Activated CD8-positive, alpha-beta memory T cell treated with anti-CD3 and anti-CD28 coated beads, Interleukin-2, amount 50 U/mL, for 1 hour (primary cell): ENCODE measurements around the gene EFCAB6.
A peak's percentile ranks its signal among the peaks of the same experiment; 100 is the strongest.

Experiments used
- DNase-seq: peaks from one replicate; pipeline ENCODE4 v3.0.0-alpha.2; 2020; ENCODE audit errors: extremely low read depth

The EFCAB6 gene, protein sequence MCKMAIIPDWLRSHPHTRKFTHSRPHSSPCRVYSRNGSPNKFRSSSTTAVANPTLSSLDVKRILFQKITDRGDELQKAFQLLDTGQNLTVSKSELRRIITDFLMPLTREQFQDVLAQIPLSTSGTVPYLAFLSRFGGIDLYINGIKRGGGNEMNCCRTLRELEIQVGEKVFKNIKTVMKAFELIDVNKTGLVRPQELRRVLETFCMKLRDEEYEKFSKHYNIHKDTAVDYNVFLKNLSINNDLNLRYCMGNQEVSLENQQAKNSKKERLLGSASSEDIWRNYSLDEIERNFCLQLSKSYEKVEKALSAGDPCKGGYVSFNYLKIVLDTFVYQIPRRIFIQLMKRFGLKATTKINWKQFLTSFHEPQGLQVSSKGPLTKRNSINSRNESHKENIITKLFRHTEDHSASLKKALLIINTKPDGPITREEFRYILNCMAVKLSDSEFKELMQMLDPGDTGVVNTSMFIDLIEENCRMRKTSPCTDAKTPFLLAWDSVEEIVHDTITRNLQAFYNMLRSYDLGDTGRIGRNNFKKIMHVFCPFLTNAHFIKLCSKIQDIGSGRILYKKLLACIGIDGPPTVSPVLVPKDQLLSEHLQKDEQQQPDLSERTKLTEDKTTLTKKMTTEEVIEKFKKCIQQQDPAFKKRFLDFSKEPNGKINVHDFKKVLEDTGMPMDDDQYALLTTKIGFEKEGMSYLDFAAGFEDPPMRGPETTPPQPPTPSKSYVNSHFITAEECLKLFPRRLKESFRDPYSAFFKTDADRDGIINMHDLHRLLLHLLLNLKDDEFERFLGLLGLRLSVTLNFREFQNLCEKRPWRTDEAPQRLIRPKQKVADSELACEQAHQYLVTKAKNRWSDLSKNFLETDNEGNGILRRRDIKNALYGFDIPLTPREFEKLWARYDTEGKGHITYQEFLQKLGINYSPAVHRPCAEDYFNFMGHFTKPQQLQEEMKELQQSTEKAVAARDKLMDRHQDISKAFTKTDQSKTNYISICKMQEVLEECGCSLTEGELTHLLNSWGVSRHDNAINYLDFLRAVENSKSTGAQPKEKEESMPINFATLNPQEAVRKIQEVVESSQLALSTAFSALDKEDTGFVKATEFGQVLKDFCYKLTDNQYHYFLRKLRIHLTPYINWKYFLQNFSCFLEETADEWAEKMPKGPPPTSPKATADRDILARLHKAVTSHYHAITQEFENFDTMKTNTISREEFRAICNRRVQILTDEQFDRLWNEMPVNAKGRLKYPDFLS (N-terminal part only)

DNA sequence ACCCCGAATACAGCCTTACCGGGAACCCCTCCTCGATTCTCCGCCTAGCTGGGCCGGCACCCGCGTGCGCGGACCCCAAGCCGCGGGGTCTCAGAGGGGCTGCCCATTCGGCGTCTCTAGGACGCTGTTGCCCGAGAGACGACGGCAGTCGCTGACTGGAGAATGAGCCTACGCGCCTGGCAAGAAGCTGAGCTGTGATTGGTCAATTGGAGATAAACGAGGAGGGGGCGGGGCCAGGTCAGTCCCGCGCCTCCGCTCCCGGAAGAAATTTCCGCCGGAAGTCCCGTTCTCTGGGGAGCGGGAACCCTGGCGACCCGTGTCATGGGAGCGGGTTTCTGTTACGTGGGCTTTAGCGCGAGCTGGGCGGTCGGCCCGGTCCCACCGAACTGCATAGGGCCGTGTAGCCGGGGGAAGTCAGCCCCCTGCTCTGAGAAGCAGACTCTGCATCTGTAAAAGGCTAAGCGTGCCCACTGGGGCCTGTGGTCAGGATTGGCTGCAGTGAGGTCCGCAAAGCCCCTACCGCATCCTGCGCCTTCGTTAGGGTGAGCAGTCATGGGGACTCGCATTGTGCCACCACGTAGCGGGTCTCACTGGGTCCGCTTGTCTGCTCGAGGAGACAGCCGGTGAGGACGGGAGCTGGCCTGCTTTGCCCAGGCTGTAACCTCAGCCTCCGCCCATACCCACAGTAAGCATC is at the start of gene EFCAB6:
EFCAB6 (minus strand) TSS at position 157 of the 694 bp plus-strand sequence. CDS start 29,987 bp downstream, outside the sequence.
- DNase-seq, result peak; percentile 84

DNA sequence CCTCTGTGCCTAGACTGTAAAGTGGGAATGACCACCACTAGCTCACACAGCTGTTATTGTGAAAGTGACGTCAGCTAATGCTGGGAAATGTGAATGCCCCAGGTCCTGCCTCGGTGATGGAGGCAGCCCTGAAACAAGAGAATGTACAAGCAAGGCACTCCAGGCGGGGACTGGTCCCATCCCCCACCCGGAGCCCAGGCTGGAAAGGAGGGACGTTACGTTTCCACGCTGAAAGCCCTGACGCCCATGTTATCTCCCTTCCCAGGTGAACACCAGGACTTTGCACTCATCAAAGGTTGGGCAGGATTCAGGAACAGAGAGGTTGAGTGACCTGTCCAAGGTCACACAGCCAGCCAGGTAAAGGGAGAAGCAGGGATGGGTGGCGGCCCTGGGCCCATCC is 49.4 kb upstream of the EFCAB6 start:
- no peak for DNase-seq

DNA sequence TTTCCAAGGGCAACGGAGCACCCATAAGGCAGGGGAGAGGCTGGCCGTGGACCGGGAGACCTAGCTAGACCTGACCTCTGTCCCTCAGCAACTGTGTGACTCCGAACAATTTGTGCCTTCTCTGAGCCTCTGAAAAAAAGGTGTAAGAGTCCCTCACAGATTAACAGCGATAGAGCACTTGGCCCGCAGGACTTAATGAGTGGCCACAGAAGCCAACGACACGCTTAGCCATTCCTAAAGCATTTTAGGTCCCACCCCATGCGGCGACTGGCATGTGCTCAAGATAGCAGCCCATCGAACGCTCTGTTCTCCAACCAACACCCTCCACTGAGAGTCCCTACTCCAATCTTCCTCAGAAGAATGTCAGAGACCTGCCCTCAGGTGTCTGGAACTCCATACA is 48.7 kb upstream of the EFCAB6 start:
- DNase-seq, result no peak

DNA sequence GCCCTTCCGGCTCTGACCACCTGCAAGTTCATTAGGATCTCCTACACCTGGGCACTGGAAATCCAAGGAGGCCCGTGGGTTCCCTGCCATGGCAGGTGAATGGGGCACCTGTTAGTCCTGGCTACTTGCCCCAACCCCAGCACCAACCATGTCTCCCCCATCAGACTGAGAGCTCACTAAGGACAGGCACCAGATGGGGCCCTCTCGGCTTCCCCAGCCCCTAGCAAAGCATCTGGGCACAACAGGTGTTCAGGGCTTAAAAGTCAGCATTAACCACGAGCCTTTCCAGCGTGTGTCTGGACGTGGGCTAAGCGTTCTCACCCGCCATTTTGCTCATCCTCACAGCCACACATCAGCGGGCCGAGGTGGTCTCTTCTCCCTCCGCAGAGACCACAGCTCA is 48.0 kb upstream of the EFCAB6 start:
- DNase-seq, result no peak

DNA sequence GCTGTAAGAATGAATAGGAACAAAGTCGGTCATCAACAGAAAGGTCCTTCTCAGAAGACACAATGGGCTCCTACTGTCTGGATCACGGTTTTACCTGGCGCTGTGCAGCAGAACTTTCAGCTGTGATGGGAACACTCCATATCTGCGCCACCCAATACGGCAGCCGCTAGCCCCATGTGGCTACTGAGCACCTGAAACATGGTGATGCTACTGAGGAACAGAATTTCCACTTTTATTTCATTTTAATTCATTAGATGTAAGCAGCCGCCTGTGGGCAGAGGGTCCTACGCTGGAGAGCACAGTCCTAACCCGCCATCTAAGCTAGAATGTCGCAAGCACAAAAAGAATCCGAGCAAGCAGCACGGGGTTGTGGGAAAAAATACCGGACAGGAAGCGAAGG is 47.5 kb upstream of the EFCAB6 start:
- DNase-seq, result no peak

DNA sequence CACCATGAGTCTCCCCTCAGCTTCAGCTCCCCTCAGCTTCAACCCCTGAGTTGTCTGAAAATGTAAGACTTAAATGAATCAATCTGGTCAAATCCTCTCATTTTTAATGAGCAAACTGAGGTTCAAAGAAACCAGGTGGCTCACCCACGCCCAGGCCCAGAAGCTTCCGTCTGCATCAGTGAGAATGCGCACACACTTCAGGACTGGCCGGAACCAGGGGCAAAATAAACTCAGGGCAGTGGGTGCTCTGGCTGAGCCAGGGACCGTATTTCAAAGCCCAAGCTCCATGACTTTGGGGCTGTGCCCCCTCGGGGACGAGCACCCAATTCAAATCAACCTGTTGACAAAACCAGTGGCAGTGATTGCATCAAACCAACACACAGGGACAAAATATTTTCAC is 47.1 kb upstream of the EFCAB6 start:
- DNase-seq, result no peak

DNA sequence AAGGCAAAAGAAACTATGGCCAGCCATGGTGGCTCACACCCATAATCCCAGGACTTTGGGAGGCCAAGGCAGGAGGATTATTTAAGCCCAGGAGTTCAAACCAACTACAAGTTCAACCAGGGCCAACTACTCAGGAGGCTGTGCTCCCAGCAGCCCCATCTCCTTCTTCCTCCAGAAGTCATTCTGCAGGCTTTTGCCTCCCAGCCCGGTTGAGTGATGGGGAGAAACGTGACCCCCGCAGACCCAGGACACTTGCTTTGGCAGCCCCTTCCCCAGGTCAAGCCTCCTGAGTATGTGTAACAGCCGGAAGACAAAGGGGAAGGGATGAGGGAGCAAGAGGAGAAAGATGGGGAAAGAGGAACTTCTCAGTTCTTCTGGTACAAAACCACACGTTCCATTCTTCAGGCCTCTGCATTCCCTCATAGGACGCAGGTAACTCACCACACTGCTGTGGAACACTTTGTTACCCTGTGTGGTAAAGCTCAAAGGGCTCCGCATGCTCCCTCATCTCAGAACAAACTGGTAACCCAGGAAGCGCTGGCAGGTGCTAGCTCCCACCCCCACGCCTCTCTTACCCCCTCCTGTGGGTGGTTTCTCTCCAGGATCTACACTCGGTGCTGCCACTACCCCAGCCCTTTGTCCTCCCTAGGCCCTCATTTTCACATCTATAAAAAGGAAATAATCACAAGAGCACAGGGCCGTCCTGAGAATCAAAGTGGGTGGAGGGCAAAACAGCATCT is 46.2 kb upstream of the EFCAB6 start:
- DNase-seq, result no peak

DNA sequence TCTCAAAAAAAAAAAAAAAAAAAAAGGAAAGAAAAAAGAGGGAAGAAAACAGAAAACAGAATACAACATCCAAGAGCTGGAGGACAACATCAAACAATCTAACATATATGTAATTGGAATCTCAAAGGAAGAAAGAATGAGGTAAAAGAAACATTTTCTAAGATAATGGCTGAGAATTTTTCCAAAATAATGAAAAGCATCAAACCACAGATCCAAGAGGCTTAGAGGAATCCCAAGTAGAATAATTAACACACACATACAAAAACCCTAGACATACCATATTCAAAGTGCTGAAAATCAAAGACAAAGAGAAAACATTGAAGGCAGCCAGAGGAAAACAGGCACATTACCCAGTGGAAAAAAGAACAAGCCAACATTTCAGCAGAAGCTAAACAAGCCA is 45.3 kb upstream of the EFCAB6 start:
- DNase-seq, result no peak

DNA sequence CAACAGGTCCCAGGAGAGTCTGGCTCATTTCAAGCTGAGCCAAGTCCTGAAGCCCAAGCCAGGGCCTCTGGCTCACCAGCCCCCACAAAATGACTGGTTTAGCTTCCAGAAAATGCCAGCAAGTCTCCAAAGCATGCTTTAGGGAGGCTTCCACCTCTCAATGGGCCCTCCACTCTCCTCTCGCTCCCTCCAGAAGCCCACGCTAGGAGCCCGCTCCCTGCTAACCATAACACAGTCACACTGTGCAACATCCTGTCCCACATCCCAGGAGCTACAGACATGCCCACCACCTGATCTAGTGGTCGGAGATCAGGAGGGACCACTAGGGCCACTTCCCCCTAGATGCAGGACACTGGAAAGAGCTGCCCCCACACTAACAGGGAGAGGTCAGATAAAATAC is 43.3 kb upstream of the EFCAB6 start:
- no peak for DNase-seq

DNA sequence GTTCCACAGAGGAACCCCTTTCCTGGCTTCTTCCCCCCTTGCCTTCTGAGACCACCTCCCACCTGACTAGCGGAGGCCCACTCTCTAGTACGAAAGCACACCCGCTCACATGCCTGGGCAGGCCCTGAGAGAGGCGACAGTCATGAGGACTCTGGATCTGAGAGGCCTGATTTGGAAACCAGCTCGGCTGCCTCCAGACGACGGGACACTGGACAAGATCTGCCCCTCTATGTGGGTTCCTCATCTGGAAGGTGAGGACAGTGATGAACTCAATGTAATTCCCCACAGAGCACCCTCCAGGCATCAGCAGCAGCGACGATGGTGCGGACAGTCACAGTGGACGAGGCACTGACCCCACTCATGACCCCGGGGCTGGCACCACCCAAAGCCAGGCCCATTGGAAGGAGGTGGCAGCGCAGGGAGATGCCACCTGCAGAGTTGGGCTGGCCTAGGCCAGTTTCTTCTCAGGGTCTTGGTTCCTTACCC is 42.7 kb upstream of the EFCAB6 start:
- no peak for DNase-seq

DNA sequence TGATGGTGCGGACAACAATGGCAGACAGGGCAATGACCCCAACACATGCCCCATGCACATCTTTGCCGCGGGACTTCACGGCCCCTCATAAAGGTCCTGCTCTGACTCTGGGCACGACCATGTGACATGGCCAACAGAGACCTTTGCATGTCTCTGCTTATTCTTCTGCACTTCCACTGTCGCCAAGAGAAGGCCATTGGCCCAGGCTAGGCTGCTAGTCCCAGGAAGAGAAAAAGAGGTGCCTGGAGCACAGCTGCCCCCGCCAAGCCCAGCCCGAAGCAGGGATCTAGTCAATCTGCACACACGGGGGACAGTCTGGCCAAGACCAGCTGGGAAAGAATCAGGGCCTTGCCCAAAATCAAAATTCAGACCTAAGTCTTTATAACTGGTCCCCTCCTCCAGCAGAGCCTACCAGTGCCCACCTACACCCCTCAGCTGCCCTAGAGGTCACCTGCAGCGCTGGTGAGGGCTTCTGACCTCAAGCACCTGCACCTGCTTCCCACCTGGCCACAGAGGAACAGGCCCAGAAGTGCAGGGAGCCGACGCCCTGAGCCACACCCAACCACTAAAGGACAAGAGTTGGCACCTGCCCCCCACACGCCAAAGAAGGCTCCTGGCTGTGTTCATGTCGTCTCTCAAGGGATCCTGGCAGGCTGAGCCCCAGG is 42.1 kb upstream of the EFCAB6 start:
- DNase-seq, result no peak

DNA sequence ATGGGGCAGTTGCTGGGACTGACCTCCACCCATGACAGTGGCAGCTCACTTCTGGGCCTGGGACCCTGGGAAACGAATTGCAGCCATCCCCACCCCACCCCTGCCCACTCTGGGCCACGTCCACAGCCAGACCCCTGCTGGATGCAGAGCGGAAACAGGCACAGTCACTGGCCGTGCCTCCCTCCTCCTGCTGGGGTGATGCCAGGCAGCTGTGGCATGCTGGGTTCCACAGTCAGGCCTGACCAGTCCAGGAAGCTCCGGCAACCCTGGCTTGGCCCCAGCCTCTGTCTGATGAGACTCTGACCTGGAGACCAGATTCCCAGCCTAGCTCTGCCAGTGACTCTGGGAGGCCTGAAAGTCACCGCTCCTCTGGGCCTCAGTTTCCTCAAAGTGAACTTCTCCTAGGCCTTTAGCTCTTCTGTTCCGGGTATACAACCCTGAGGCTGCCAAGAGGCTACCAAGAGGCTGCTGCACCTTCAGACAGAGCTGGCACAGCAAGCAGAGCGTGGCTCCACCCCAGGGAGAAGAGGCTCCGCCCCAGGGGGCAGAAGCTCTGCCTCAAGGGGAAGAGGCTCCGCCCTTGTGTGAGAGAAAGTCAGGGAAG is 41.3 kb upstream of the EFCAB6 start:
- no peak for DNase-seq

DNA sequence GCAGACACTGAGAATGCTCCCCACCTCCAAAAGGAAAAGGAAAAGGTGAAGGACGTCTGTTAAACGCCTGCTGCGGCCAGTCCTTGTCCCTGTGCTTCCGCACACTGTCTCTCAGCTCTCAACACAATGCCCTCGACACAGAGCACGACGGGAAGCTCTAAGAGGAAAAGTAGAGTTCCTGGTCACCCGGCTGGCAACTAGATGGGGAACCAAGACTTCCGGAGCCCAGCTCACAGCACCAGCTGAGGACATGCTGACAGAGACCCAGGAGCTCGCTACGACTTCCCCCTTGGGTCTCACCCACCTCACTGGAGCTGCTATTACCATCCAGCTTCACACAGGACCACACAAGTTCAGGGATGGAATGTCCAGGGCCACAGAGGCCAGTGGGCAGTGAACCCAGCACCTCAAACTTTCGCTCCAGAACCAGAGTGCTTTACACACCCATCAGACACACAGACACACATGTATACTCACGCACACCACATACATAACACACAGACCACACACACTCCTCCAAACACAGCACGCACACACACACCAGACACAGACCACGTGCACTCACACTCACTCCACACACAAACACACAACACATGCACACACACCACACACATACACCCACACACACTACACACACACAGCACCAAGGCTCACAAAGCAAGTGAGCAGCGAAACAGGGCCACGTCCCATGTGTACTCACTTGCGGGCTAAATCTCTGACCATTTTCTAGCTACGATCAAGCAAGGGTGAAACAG is 40.6 kb upstream of the EFCAB6 start:
- no peak for DNase-seq

DNA sequence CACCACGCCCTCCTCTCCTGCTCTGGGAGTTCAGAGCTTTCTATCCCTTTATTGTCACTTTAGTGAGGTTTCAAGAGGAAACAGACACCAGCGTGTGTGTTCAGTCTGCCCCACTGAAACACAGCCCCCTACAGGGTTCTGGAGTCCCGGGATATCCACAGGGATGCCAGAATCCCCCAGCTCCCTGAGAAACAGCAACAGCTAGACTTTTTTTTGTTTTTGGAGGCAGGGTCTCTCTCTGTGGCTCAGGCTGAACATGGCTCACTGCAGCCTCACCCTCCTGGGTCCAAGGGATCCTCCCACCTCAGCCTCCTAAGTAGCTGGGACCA is 39.8 kb upstream of the EFCAB6 start:
- no peak for DNase-seq

DNA sequence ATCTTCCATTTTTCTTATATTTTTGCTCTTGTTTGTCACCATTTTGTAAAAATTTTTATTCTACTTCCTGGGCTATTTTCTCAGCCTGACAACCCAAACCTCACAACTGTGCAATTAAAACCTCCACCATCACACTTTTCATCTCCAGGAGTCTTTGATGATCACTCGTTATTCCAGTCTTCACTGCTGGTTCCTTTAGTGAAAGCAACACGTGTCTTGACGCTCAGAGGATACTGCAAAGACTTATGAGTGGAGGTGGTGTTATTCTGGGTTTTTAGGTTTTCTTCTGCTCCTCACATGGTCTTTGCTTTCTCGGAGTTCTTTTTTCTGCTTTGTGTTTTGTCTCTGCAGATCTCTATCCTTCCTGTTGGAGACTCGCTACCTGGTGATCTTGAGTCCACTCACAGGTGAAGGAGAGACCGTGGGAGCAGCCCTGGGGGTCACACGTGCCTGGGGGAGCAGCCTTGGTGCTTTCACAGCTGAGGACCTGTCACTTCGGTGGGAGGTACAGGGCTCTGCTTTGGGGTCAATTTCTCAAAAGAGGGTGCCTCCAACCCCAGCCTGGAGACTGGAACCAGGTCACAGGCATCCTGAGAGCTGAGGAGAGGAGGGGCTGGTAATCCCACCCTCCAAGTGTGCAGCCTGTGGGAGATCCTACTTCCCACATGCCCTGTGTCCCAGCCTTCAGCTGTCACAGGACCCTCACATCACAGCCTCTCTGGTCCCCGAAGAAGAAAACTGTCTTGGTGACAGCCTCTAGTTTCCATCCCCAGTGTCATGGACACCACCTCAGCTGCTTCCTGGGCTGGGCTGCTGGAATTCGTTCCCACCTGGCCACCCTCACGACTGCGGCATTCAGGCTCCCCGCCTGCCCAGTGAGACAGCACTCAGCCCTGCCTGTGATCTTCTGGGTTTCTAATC is 39.2 kb upstream of the EFCAB6 start:
- DNase-seq, result no peak

DNA sequence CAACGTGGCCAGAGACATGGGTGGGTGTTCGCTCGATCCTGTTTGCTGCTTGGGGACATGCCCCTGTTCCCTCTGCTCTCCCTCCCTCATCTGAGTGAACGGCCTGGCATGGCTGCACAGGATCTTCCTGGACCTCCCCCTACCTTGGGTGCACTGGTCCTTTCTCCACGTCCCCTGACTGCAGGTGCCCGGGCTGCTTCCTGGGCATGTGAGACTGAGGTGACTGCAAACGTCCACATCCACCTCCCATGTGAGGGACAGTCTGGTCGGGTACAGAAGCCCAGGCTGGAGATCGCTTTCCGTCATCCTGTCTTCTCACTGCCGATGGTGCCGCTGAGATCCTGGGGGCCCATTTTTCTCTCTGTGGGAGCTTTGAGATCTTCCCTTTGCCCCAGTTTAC is 38.4 kb upstream of the EFCAB6 start:
- DNase-seq, result no peak

DNA sequence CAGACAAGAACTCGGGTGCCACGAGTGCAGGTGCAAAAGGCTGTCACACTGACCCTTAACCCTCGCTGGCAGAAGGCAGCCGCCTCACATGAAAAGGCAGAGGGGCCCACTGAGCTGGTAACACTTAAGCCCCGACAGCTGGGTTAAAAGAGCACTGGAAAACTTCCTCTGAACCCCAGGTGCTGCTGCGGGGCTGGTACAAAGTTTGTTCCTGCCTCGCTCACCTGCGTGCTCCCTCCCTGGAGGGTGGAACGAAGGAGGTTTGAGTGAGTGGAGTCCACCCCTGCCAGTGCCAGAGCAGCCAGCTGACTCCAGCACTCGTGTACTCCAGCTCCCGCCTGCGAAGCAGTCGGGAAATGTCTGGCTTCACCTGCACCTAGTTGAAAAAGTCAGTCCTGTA is 37.6 kb upstream of the EFCAB6 start:
- DNase-seq, result no peak
